ENCODE results near the gene GET3. TPM values are rescaled to one million over a fixed set of nuclear protein-coding genes. Genes with fewer than 3 reads are reported as not detected.
A peak's percentile ranks its signal among the peaks of the same experiment; 100 is the strongest.

The GET3 gene
- total and polyA plus RNA-seq, 2 of the 13 experiments (the other 11 are each of a cell fraction or from before 2014, with no cell fraction given) = 57.7 to 59.4 TPM

- TF ChIP-seq, protein P1, sequence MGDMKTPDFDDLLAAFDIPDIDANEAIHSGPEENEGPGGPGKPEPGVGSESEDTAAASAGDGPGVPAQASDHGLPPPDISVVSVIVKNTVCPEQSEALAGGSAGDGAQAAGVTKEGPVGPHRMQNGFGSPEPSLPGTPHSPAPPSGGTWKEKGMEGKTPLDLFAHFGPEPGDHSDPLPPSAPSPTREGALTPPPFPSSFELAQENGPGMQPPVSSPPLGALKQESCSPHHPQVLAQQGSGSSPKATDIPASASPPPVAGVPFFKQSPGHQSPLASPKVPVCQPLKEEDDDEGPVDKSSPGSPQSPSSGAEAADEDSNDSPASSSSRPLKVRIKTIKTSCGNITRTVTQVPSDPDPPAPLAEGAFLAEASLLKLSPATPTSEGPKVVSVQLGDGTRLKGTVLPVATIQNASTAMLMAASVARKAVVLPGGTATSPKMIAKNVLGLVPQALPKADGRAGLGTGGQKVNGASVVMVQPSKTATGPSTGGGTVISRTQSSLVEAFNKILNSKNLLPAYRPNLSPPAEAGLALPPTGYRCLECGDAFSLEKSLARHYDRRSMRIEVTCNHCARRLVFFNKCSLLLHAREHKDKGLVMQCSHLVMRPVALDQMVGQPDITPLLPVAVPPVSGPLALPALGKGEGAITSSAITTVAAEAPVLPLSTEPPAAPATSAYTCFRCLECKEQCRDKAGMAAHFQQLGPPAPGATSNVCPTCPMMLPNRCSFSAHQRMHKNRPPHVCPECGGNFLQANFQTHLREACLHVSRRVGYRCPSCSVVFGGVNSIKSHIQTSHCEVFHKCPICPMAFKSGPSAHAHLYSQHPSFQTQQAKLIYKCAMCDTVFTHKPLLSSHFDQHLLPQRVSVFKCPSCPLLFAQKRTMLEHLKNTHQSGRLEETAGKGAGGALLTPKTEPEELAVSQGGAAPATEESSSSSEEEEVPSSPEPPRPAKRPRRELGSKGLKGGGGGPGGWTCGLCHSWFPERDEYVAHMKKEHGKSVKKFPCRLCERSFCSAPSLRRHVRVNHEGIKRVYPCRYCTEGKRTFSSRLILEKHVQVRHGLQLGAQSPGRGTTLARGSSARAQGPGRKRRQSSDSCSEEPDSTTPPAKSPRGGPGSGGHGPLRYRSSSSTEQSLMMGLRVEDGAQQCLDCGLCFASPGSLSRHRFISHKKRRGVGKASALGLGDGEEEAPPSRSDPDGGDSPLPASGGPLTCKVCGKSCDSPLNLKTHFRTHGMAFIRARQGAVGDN (CRISPR knock-in tag; IDR thresholded peaks at IDR 0.05) = peak; percentile 72
- TF ChIP-seq, protein P2, sequence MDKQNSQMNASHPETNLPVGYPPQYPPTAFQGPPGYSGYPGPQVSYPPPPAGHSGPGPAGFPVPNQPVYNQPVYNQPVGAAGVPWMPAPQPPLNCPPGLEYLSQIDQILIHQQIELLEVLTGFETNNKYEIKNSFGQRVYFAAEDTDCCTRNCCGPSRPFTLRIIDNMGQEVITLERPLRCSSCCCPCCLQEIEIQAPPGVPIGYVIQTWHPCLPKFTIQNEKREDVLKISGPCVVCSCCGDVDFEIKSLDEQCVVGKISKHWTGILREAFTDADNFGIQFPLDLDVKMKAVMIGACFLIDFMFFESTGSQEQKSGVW (CRISPR knock-in tag; IDR thresholded peaks at IDR 0.05; ENCODE audit: borderline replicate concordance) = no peak
- TF ChIP-seq ZNF790 (CRISPR knock-in tag; IDR thresholded peaks at IDR 0.05; ENCODE audit: borderline replicate concordance) (no peak), REL (CRISPR knock-in tag; conservative IDR thresholded peaks at IDR 0.05) (no peak), XRCC5 (optimal IDR thresholded peaks at IDR 0.05; ENCODE audit: low read length) (peak; percentile 16), RFXAP (CRISPR knock-in tag; IDR thresholded peaks at IDR 0.05; ENCODE audit: borderline replicate concordance) (no peak), ZNF121 (CRISPR knock-in tag; IDR thresholded peaks at IDR 0.05) (0 out of 2 replicates have a peak, but pooled peaks have one; percentile 8), HNF1B (CRISPR knock-in tag; IDR thresholded peaks at IDR 0.05) (no peak), ZNF382 (CRISPR knock-in tag; IDR thresholded peaks at IDR 0.05; ENCODE audit: borderline replicate concordance) (no peak), ZNF501 (CRISPR knock-in tag; IDR thresholded peaks at IDR 0.05) (0 out of 2 replicates have a peak, but pooled peaks have one; percentile 14), KAT2B (IDR thresholded peaks at IDR 0.05; ENCODE audit: borderline replicate concordance, low read depth, low read length) (no peak), ZNF607 (CRISPR knock-in tag; IDR thresholded peaks at IDR 0.05; ENCODE audit: borderline replicate concordance) (no peak)
- TF ChIP-seq, protein P3, sequence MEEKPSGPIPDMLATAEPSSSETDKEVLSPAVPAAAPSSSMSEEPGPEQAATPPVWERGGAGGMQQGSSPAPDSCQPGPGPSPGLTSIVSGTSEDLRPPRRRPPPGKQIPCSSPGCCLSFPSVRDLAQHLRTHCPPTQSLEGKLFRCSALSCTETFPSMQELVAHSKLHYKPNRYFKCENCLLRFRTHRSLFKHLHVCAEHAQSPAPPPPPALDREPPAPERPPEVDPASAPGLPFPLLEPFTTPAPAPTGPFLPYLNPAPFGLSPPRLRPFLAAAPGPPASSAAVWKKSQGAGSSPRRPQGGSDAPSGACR (CRISPR knock-in tag; IDR thresholded peaks at IDR 0.05) = 0 out of 2 replicates have a peak, but pooled peaks have one; percentile 44
- TF ChIP-seq, protein P4, sequence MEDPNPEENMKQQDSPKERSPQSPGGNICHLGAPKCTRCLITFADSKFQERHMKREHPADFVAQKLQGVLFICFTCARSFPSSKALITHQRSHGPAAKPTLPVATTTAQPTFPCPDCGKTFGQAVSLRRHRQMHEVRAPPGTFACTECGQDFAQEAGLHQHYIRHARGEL (CRISPR knock-in tag; IDR thresholded peaks at IDR 0.05) = no peak
Observed at GRCh38 chr19:12788682-12789097, 51.4 kb downstream of the GET3 start (continued).

Measured in HepG2 (cell line).